Astrocyte of the hippocampus (primary cell): ENCODE results near the gene FAM118B.

Source experiments
- DNase-seq: peaks from one replicate; pipeline ENCODE4 v3.0.0; 2011; ENCODE audit warnings: low read depth, low spot score

FAM118B gene

GRCh38 chr11:126211236-126212088 is at the start of gene FAM118B, which contains the start of gene RPUSD4:
FAM118B (plus strand) TSS chr11:126211782; CDS start chr11:126235002, 23,220 bp downstream.
RPUSD4 (minus strand) TSS chr11:126211650; CDS start chr11:126211638, 12 bp downstream.
- DNase-seq, result peak; percentile 99

DNA sequence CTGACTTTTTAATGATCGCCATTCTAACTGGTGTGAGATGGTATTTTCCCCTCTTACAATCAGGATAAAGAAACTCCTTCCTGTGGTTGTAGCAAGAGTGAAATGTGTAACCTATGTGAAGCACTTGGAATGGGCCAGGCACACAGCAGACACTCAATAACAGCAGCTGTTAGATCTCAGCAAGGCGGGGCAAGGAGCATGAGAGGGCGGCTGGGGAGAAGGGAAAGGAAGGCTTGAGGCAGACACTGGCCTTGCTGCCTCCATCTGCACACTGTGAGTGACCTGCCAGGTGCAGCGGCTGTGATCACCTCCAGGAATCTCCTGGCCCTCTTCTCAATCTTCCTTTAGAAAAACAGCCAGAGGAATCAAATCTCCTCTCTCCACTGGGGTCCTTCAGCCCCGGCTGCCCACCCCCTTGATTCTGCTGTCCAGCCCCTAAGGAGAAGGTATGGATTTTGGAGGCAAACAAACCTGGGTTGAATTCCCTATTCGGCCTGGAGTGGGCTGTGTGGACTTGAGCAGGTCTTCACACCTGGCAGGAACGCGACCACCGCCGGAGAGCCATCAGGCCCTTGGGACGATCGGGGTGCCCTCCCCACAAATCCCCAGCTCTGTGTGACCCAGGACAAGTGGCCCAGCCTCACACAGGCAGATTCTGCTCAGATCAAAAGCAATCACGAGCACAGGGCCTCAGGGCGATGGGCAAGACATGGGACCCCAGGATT is 49.1 kb upstream of the FAM118B start:
- DNase-seq, result no peak

GRCh38 chr11:126163074-126163700 is 48.4 kb upstream of the FAM118B start:
- DNase-seq, result peak; percentile 91

GRCh38 chr11:126163779-126164178 is 47.8 kb upstream of the FAM118B start:
- DNase-seq, result no peak

DNA sequence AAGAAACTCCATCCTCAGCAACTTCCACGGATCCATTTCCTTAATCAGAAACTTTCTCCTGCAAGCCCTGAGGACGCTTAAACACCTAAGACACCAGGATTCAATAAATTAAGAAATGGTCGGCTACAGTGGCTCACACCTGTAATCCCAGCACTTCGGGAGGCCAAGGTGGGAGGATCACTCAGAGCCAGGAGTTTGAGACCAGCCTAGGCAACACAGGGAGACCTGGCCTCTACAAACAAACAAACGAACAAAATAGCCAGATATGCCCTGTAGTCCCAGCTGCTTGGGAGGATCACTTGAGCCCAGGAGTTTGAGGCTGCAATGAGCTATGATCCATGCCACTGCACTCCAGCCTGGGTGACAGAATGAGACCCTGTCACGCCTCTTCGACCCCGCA is 46.8 kb upstream of the FAM118B start:
- no peak for DNase-seq

GRCh38 chr11:126165311-126165720 is 46.3 kb upstream of the FAM118B start:
- DNase-seq, result no peak

DNA sequence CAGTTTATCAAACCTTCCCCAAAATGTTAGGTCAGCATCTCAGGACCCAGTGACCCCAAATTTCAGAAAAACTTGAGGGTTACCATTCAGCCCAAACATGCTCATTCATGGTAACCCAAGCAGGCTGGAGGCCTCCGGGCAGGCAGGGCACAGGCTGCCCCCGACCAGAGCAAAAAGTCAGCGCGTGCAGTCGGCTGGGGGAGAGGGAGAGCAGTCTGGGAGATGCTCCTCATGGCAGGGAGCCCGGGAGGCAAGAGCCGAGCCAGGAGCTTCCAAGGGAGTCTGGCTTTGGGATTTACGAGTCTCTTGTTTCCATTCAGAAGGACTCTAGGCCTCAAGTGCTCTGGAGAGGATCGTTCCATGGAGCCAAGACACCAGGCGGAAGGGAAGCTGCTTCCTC is 45.8 kb upstream of the FAM118B start:
- no peak for DNase-seq

- DNase-seq, result no peak
Observed at GRCh38 chr11:126166413-126166812, 45.2 kb upstream of the FAM118B start.

- DNase-seq, result peak; percentile 79
Observed at GRCh38 chr11:126167488-126167887, 44.1 kb upstream of the FAM118B start.

DNA sequence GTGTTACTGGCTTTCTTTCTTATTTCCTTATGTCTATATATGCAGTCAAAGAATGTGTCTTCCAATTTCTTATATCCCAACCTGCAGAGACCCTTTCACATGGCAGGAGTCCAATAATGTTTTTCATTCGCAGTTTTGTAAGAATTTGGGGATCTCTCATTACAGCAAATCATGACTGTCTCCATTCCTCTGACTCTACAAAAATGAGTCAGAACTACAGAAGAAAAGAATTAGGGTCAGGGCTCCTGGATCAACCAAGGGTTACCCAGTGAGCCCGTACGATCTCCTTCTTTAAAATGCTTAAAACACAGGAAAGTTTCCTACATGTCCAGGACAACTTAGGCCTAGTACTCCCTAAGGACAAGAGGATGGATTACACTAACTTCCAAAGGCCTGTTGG is 42.3 kb upstream of the FAM118B start:
- DNase-seq, result no peak

DNA sequence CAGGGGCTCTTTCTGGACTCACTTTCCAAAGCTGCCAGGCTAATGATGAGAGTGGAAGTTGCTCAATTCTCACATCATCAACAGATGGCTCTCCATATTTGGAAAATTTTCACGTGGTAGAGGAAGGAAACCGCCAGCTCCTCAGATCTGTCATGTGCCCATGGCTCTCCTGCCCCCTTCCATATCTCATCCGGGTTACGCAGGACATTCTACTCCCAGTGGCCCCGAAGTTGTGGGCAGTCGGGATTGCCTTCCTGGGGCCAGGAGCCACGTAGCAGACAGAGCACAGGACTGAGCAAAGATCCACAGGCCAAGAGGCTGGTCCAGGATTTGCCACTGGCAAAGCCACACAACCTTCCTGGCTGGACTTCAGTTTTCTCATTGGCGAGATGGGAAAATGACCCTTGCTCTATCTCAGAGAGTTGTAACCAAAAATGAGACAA is 39.0 kb upstream of the FAM118B start:
- no peak for DNase-seq

DNA sequence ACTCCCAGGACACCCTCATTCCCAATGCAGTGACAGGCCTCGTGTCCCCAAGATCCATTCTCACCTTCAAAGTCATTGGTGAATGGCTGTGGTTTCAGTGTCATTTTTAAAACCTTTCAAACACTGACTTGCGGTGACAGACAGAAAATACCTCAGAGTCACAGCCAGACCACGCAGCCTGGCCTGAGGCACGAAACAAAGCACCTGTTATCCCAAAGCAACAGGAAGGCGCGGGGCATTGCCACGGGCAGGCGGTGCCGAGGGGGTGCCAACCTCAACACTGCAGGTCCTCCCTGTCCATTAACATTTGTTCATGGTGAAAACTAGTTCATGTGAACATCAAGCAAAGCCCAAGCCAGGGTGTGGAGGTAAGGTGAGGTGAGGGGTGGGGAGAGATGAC is 38.3 kb upstream of the FAM118B start:
- no peak for DNase-seq

DNA sequence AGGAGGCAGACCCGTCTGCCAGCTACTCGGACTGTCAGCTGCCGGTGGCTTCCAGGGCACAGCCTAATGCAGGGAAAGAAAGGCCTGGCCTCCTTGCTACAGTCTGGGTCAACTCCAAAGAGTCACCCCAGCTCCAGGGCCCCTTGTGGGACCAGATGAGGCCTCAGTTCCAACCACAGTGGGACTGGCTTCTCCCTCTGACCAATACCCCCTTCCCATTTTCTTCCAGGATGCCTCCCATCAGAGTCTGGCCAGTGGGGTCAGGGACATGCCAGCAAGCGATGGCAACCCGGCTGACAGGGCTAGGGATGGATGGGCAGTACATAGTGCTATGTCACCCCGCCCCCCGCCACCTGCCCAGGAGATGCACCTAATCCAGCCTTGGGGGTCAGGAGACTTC is 36.8 kb upstream of the FAM118B start:
- DNase-seq, result no peak

DNA sequence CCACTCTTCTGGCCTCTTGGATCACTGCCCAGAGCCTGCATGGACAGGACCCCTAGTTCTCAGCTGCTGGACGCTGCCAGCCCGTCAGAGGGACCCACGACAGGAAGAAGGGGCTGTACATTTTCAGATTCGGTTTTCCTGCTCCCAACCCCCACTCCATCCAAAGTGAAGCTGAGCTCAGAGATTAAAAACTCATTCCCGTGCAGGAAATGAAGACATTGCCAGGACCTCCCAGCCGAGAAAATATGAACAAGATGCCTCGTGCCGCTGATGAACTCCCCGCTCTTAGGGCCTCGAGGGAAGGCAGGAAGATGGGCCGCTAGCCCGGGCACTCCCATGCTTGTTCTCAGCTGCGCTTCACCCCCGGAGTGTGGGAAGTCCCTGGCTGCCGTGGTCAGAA is 36.2 kb upstream of the FAM118B start:
- DNase-seq, result no peak

- DNase-seq, result no peak
Observed at GRCh38 chr11:126176853-126177470, 34.6 kb upstream of the FAM118B start.

- DNase-seq, result no peak
Observed at GRCh38 chr11:126181939-126182730, 29.4 kb upstream of the FAM118B start.

DNA sequence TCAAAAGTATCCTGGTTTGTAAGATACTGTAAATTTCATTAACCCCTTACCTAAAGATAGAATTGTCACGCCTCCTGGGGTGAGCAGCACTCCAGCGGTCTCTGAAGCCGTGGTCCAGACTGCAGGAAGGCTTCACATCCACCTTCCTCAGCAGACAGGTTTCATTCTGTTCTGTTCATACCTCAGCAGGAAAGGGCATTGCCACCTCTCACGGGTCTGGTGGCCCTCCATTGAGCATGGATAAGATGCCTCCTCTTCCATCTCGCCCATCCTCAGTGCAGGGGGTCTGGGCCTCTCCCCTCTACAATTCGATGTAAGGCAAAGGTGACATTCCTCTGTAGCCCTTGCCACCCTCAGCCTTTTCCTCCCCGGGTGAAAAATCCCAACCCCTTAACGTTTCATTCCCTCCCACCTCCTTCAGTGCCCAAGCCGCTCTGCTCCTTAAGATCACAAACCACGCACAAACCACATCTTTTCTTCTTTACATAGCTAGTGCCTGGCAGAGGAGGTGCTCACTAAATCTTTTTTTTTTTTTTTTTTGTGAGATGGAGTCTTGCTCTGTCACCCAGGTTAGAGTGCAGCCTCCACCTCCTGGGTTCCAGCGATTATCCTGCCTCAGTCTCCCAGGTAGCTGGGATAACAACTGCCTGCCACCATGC is 28.7 kb upstream of the FAM118B start:
- DNase-seq, result no peak

- no peak for DNase-seq
Observed at GRCh38 chr11:126185259-126186024, 26.1 kb upstream of the FAM118B start.

DNA sequence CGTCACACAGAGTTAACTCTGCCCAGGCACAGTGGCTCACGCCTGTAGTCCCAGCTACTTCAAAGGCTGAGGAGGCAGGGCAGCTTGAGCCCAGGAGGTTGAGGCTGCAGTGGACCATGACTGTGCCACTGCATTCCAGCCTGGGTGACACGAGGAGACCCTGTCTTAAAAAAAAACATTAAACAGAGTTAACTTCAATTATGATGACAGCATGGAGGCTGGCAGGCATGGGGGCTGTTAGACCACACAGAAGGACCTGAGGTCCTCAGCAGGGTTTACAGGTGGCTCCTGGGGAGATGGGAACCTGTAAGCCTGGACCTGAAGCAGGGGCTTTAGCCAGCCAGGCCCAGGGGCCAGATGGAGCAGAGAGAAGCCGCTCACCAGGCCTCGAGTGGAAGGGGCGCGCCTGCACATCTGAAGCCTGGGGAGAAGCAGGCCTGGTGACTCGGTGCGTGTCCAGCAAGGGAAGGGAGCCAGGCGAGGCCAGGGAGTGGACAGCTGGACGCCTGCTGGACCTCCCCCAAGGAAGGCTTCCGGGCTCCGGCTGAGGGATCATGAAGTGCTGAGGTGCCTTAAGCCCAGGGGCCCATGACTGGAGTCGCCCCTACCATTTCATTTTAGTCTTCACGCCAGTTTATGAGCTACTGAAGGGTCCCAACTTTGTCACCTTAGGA is 25.4 kb upstream of the FAM118B start:
- DNase-seq, result no peak
